Psoas muscle (tissue), 8 donors: Measurements from ENCODE around the gene KIF6. TPM values are rescaled to one million over a fixed set of nuclear protein-coding genes. Genes with fewer than 3 reads are reported as not detected.

Experiments used
- ATAC-seq, 4 donors: fragments of 200-7000 bp; cut with Tn5 transposase; one replicate each; pipeline ENCODE4 v1.9.1; 2020; ENCODE audit warnings: moderate library complexity in 3 of 4, mild to moderate bottlenecking in 2 of 4
- DNase-seq, 2 donors: peaks; one replicate each; pipeline ENCODE4 v3.0.0-alpha.2; 2020
- H3K27ac ChIP-seq: fragments of 200-600 bp; one replicate; pipeline ENCODE4 v1.8.0; 2022
- H3K27me3 ChIP-seq, 3 donors: fragments of 200-600 bp in 1 of 3; one replicate each; pipeline versions ENCODE4 v1.6.1 to v1.8.0; 2013 to 2022; ENCODE audit warnings: low read length in 2 of 3, mild to moderate bottlenecking in 2 of 3, moderate library complexity in 1 of 3; ENCODE audit not compliant: insufficient read depth in 3 of 3
- H3K36me3 ChIP-seq, 2 donors: fragments of 200-600 bp in 1 of 2; one replicate each; pipeline versions ENCODE4 v1.6.1 to v1.8.0; 2013 to 2022; ENCODE audit warnings: low read depth in 1 of 2, mild to moderate bottlenecking in 1 of 2, moderate library complexity in 1 of 2; ENCODE audit not compliant: insufficient read depth in 1 of 2
- H3K4me1 ChIP-seq: fragments of 200-600 bp; one replicate; pipeline ENCODE4 v1.8.0; 2022
- H3K4me3 ChIP-seq: fragments of 200-600 bp; one replicate; pipeline ENCODE4 v1.8.0; 2022; ENCODE audit warnings: mild to moderate bottlenecking
- H3K9me3 ChIP-seq: fragments of 200-600 bp; one replicate; pipeline ENCODE4 v1.8.0; 2022
- WGBS, 3 donors: extraction: QIAGEN DNeasy Blood & Tissue Kit; methylation state at CpG; one replicate each; pipeline versions ENCODE4 v1.1.6 to v1.1.7; 2013; 5-methylcytosine and 5-hydroxymethylcytosine counted together
- intact Hi-C, 2 donors: fragments of 100-400 bp; cut with DNase I; formaldehyde crosslinking; loops; one replicate each; pipeline versions ENCODE4 v1.11.0 to v1.14.2; 2022
- polyA plus RNA-seq, 3 donors: library from polyadenylated mRNA; stranded (reverse); fragments of 200-250 nt; gene quantifications; one replicate each; pipeline ENCODE4 v1.2.3, GENCODE V29; 2013
- total RNA-seq, 4 donors: library from RNA; stranded (reverse); fragmentation: NEBNext Ultra II Directional in 2 of 4; extraction: Animal tissue kit (Norgen Biotek cat#: 25700) in 2 of 4; gene quantifications; one replicate each; pipeline versions ENCODE4 v1.2.1 to v1.2.4, GENCODE V29; 2021 to 2023
- TF ChIP-seq, protein P1 (sequence below): fragments of 200-600 bp; IDR thresholded peaks from one replicate; pipeline ENCODE4 v1.8.0; 2022; ENCODE audit warnings: antibody characterized with exemption
- donor health status: healthy with polysubstance abuse.
- donor health status: DM: no; HTN: no; CAD: no; lungs with moderate emphysema.
- donor health status: Bipolar disorder and iron deficiency.
- donor health status: healthy.
- donor health status: DM: yes; HTN: yes; CAD: no.
- donor health status: DM: no; HTN: no; CAD: no.
- donor health status: DM: no; HTN: no; CAD: no.
- donor health status: DM: yes; HTN: yes; CAD: no.

Gene KIF6
- total and polyA plus RNA-seq, 7 donors, result 0.03 to 0.17 (median 0.09) TPM; not detected in 2

DNA sequence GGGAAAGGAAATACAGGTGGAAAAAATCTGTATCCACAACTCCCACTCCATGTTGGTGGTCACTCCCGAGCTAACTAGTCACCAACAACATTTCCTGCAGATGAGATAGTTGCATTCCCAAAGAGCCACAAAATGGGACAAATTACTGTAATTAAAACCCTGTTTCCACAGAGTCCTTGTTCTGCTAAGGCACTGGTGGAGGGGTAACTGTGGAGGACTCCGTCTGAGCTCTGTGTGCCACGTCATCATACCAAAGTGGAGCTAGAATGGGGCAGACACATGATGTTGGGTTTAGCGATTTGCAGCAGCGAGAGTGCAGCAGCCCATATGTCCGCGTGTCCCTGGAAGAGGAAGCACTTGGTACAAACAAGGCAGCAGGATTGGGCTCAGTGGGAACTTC, 230.2 kb downstream of the KIF6 start:
- intact Hi-C loops, result no loop called here
- no peaks in the 10 kb centered on the region for H3K4me1 ChIP-seq
- WGBS, 3 donors, result 79 to 86% (median 85%) methylated on average over 7 of the region's 7 CpGs
- DNase-seq (no peak), ATAC-seq (no peak)
- no peak overlapping the region for H3K27ac ChIP-seq
- peaks cover 0 to 9% (median 0%) of the 10 kb centered on the region in 3 donors for H3K27me3 ChIP-seq
- TF ChIP-seq, protein P1, sequence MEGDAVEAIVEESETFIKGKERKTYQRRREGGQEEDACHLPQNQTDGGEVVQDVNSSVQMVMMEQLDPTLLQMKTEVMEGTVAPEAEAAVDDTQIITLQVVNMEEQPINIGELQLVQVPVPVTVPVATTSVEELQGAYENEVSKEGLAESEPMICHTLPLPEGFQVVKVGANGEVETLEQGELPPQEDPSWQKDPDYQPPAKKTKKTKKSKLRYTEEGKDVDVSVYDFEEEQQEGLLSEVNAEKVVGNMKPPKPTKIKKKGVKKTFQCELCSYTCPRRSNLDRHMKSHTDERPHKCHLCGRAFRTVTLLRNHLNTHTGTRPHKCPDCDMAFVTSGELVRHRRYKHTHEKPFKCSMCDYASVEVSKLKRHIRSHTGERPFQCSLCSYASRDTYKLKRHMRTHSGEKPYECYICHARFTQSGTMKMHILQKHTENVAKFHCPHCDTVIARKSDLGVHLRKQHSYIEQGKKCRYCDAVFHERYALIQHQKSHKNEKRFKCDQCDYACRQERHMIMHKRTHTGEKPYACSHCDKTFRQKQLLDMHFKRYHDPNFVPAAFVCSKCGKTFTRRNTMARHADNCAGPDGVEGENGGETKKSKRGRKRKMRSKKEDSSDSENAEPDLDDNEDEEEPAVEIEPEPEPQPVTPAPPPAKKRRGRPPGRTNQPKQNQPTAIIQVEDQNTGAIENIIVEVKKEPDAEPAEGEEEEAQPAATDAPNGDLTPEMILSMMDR, result no peak
- H3K9me3 ChIP-seq, result no peaks in the 10 kb centered on the region
- no peaks in the 10 kb centered on the region for H3K36me3 ChIP-seq
- no peak overlapping the region for H3K4me3 ChIP-seq

DNA sequence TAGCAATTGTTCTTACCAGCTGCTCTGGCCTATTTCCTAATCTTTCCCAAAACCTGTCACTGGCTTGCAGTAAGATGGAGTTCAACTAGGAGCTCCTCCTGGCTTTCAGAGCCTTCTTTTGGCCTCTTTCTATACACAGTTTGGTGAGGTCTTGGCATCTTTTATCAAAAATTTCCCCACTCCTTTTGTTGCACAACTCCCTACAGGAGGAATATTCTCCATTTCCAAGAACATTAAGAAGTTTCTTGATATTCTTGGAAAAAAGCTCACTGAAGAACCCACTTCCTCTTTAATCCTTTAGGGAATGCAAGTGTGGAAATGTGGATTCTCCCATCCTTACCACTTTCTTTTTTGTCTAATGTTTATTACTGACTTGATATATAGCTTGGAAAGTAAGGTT, 231.4 kb downstream of the KIF6 start:
- Histone ChIP-seq H3K36me3 (no peaks in the 10 kb centered on the region), H3K27me3 (peaks cover 0 to 9% (median 0%) of the 10 kb centered on the region in 3 donors), H3K4me1 (no peaks in the 10 kb centered on the region), H3K9me3 (no peaks in the 10 kb centered on the region), H3K4me3 (no peak overlapping the region), H3K27ac (no peak overlapping the region)
- DNase-seq, result no peak
- TF ChIP-seq, protein P1, result no peak
- ATAC-seq, result peak in 3 of 4 donors; percentile 46 to 62 (median 50)
- intact Hi-C loops, result no loop called here

DNA sequence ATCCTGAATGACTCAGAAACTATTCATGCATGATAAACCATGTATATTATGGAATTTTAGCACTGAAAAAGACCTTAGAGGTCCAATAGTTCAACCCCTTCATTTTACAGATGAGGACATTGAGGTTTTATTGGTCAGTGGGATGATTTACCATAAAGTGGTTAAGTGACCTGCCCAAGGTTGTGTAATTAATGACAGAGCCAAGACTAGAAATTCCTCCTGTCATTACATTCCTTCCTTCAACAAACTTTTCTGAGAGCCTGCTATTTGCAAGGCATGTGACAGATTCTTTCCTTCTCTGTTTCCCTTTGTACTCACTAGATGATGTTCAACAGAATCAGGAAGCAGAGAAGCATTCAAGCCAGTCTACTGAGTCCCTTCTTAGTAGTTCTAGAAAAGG, 232.0 kb downstream of the KIF6 start:
- no peaks in the 10 kb centered on the region for H3K4me1 ChIP-seq
- intact Hi-C loops, result no loop called here
- TF ChIP-seq, protein P1, result no peak
- no peak overlapping the region for H3K4me3 ChIP-seq
- H3K36me3 ChIP-seq, result no peaks in the 10 kb centered on the region
- DNase-seq, result no peak
- H3K27me3 ChIP-seq, result peaks cover 0 to 9% (median 0%) of the 10 kb centered on the region in 3 donors
- H3K9me3 ChIP-seq, result no peaks in the 10 kb centered on the region
- H3K27ac ChIP-seq, result no peak overlapping the region
- no peak for ATAC-seq

DNA sequence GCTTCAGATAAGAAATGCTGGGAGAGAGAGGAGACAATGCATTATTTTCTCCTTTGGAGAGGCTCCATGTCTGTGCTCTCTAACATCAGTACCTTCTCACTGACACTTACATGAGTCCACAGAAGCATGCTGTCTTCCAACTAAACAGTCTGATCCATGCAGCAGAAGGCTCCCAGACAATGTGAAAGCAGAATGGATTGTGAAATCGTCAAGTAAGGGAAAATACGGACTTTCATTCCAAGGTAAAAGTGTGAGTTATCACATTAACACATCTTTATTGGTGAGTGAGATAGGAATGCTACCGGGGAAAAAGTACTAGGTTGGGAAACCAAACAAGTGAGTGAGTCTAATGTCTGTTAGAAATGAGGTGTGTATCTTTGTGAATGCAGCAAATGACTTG, 235.1 kb downstream of the KIF6 start:
- WGBS, 3 donors, result 68 to 75% (median 69%) methylated on average over 3 of the region's 3 CpGs
- intact Hi-C loops, result no loop called here

More for the DNA sequence above, 235.1 kb downstream of the KIF6 start:
- TF ChIP-seq, protein P1, result no peak
- ATAC-seq, result no peak
- no peak overlapping the region for H3K27ac ChIP-seq
- H3K9me3 ChIP-seq, result no peaks in the 10 kb centered on the region
- H3K36me3 ChIP-seq, result no peaks in the 10 kb centered on the region
- H3K4me3 ChIP-seq, result no peak overlapping the region
- no peaks in the 10 kb centered on the region for H3K4me1 ChIP-seq
- DNase-seq, result no peak
- H3K27me3 ChIP-seq, result peaks cover 0 to 9% (median 0%) of the 10 kb centered on the region in 3 donors
